ENCODE data around the gene AOPEP. TPM values are rescaled to one million over a fixed set of nuclear protein-coding genes. Genes with fewer than 3 reads are reported as not detected.

The AOPEP gene
- total and polyA plus RNA-seq, 2 of the 13 experiments (the other 11 are each of a cell fraction or from before 2014, with no cell fraction given): 22.2 to 41.6 TPM

DNA sequence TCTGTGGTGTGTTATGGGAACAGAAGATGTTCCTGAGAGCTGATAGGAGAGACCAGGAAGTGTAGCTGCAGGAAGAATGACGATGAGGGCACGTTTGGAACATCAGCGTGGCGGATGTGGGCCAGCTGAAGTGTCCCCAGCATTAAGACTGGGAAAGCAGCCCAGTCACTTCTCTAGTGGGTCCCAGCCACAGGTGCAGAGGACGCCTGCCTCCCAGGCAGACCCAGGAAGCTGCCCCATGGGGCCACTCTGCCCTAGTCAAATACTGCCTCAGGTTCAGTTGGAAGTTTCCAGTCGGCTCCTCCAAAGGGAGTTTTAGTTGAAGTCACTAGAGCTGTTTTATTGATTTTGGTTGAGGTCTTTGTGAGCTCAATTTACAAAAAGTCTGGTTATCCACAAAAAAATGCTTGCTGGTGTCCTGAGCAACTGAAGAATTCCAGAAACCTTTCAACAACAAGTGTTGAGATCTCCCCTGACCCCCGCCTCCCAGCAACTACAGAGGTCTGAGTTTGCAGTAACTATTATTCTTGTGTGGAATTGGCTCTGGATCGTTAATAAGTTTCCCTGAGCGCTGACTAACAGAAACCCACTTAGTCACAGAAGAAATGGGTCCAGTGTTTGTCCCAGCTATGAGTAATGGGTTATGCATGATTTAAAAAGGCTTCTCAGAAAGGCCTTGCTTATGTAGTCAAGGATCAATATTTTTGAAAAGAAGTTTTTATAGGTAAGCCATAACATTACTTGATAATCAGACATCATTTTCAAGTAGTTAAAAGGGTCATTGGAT is 296.9 kb downstream of the AOPEP start (continued):
- TF ChIP-seq UBTF (CRISPR knock-in tag; IDR thresholded peaks at IDR 0.05): peak; percentile 65
- TF ChIP-seq ZBTB49 (CRISPR knock-in tag; IDR thresholded peaks at IDR 0.05; ENCODE audit: borderline replicate concordance): no peak
- TF ChIP-seq, protein P1, sequence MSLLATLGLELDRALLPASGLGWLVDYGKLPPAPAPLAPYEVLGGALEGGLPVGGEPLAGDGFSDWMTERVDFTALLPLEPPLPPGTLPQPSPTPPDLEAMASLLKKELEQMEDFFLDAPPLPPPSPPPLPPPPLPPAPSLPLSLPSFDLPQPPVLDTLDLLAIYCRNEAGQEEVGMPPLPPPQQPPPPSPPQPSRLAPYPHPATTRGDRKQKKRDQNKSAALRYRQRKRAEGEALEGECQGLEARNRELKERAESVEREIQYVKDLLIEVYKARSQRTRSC (CRISPR knock-in tag; IDR thresholded peaks at IDR 0.05; ENCODE audit: low read depth): no peak
- TF ChIP-seq, protein P2, sequence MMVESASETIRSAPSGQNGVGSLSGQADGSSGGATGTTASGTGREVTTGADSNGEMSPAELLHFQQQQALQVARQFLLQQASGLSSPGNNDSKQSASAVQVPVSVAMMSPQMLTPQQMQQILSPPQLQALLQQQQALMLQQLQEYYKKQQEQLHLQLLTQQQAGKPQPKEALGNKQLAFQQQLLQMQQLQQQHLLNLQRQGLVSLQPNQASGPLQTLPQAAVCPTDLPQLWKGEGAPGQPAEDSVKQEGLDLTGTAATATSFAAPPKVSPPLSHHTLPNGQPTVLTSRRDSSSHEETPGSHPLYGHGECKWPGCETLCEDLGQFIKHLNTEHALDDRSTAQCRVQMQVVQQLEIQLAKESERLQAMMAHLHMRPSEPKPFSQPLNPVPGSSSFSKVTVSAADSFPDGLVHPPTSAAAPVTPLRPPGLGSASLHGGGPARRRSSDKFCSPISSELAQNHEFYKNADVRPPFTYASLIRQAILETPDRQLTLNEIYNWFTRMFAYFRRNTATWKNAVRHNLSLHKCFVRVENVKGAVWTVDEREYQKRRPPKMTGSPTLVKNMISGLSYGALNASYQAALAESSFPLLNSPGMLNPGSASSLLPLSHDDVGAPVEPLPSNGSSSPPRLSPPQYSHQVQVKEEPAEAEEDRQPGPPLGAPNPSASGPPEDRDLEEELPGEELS (CRISPR knock-in tag; IDR thresholded peaks at IDR 0.05): peak; percentile 63; the same call in 1 of the 2 replicates
- TF ChIP-seq NR2F6 (IDR thresholded peaks at IDR 0.05): peak; percentile 25; the same call in 1 of the 2 replicates
- 0 out of 2 replicates have a peak, but pooled peaks have one; percentile 11 for TF ChIP-seq NR2F6 (CRISPR knock-in tag; IDR thresholded peaks at IDR 0.05)
- TF ChIP-seq POLR2A (IDR thresholded peaks at IDR 0.05; ENCODE audit: insufficient read depth in 1 of 2, low read depth in 2 of 2, low read length in 2 of 2): peak in 1 of 2 experiments; percentile 57; a peak in 3 of 4 replicates
- TF ChIP-seq ATF7 (IDR thresholded peaks at IDR 0.05): no peak
- TF ChIP-seq ATF7 (CRISPR knock-in tag; IDR thresholded peaks at IDR 0.05): no peak
- TF ChIP-seq ZBTB20 (CRISPR knock-in tag; IDR thresholded peaks at IDR 0.05; ENCODE audit: borderline replicate concordance, low read depth): peak; percentile 33; the same call in 1 of the 2 replicates
- TF ChIP-seq, protein P3, sequence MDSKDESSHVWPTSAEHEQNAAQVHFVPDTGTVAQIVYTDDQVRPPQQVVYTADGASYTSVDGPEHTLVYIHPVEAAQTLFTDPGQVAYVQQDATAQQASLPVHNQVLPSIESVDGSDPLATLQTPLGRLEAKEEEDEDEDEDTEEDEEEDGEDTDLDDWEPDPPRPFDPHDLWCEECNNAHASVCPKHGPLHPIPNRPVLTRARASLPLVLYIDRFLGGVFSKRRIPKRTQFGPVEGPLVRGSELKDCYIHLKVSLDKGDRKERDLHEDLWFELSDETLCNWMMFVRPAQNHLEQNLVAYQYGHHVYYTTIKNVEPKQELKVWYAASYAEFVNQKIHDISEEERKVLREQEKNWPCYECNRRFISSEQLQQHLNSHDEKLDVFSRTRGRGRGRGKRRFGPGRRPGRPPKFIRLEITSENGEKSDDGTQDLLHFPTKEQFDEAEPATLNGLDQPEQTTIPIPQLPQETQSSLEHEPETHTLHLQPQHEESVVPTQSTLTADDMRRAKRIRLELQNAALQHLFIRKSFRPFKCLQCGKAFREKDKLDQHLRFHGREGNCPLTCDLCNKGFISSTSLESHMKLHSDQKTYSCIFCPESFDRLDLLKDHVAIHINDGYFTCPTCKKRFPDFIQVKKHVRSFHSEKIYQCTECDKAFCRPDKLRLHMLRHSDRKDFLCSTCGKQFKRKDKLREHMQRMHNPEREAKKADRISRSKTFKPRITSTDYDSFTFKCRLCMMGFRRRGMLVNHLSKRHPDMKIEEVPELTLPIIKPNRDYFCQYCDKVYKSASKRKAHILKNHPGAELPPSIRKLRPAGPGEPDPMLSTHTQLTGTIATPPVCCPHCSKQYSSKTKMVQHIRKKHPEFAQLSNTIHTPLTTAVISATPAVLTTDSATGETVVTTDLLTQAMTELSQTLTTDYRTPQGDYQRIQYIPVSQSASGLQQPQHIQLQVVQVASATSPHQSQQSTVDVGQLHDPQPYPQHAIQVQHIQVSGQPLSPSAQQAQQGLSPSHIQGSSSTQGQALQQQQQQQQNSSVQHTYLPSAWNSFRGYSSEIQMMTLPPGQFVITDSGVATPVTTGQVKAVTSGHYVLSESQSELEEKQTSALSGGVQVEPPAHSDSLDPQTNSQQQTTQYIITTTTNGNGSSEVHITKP (CRISPR knock-in tag; IDR thresholded peaks at IDR 0.05; ENCODE audit: low read depth): peak; percentile 91
- TF ChIP-seq ZNF326 (CRISPR knock-in tag; IDR thresholded peaks at IDR 0.05; ENCODE audit: borderline replicate concordance): no peak
- no peak for TF ChIP-seq NKX3-1 (CRISPR knock-in tag; IDR thresholded peaks at IDR 0.05)
- peak; percentile 54; the same call in 1 of the 2 replicates for TF ChIP-seq ZFP1 (CRISPR knock-in tag; IDR thresholded peaks at IDR 0.05)
- peak; percentile 51; the same call in 1 of the 2 replicates for TF ChIP-seq HOXA3 (CRISPR knock-in tag; IDR thresholded peaks at IDR 0.05)
- peak; percentile 72; the same call in 1 of the 2 replicates for TF ChIP-seq ZNF816 (CRISPR knock-in tag; IDR thresholded peaks at IDR 0.05; ENCODE audit: borderline replicate concordance)
